Measurements from ENCODE around the gene ATXN1L. TPM values are rescaled to one million over a fixed set of nuclear protein-coding genes. Genes with fewer than 3 reads are reported as not detected.
A peak's percentile ranks its signal among the peaks of the same experiment; 100 is the strongest.
"Not testable (repeated sequence)": the region's sequence is repeated elsewhere in the genome, so short reads cannot be mapped to it uniquely, and the experiment has no call there.

The ATXN1L gene
- total RNA-seq, 5 donors from 2014 or later (not counting 1 experiment from before 2014, with no cell fraction given), result 26.8 to 44.0 (median 29.3) TPM

- H3K36me3 ChIP-seq (ENCODE audit: control insufficient read depth in 2 of 2, extremely low read depth in 1 of 2, insufficient read depth in 1 of 2, low read length in 1 of 2); H3K9me3 ChIP-seq; H3K36me3 Mint-ChIP-seq; DNase-seq; H3K27me3 Mint-ChIP-seq; H3K9me3 Mint-ChIP-seq; ATAC-seq (replicated peaks in 1 of 4); H3K27me3 ChIP-seq (replicated peaks in 1 of 2; ENCODE audit: control insufficient read depth in 2 of 2, extremely low read depth in 1 of 2, insufficient read depth in 2 of 2, low read length in 1 of 2); H3K4me3 ChIP-seq (ENCODE audit: control insufficient read depth in 1 of 2, extremely low read depth in 1 of 2, low read length in 1 of 2): not testable (repeated sequence)
- peaks cover 33 to 37% (median 35%) of the 10 kb centered on the region in 3 donors for H3K4me1 Mint-ChIP-seq
- ChIA-PET POLR2A (interaction anchor here in 1 of 2 donors (0.7 kb wide), 1 partner anchor 72 kb away, joined by 9 read pairs; no protein-coding TSS in a partner anchor), CTCF (interaction anchor here (0.6 to 0.7 kb wide), 3 partner anchors 201 to 1344 kb away, joined by 3 to 4 read pairs (median 3); no protein-coding TSS in a partner anchor)
- Histone ChIP-seq H3K27ac (ENCODE audit: low read length) (peak overlapping the region; percentile 89), H3K4me1 (ENCODE audit: control insufficient read depth in 1 of 2, extremely low read depth in 1 of 2, insufficient read depth in 2 of 2, low read length in 2 of 2) (peaks cover 17 to 38% of the 10 kb centered on the region in 2 experiments)
- H3K4me3 Mint-ChIP-seq, result peak overlapping the region; percentile 41 to 99 (median 94)
- 92% methylated on average over 4 of the region's 11 CpGs for WGBS (ENCODE audit: insufficient coverage)
- H3K27ac Mint-ChIP-seq, result peak overlapping the region; percentile 99 to 100
Observed at GRCh38 chr16:71810155-71810530, 35.6 kb upstream of the ATXN1L start.

GRCh38 chr16:71811261-71811803, 34.4 kb upstream of the ATXN1L start:
- Mint-ChIP-seq H3K9me3 (no peaks in the 10 kb centered on the region), H3K27ac (peak overlapping the region; percentile 71 to 84), H3K4me3 (peak overlapping the region in 1 of 3 donors; percentile 35), H3K4me1 (peaks cover 29 to 35% (median 35%) of the 10 kb centered on the region in 3 donors), H3K27me3 (no peaks in the 10 kb centered on the region), H3K36me3 (peaks cover 6% of the 10 kb centered on the region)
- POLR2A ChIA-PET, result interaction anchor here (0.6 to 0.7 kb wide), 5 partner anchors 27 to 83 kb away, joined by 3 to 8 read pairs (median 4); partner anchors contain the start of gene ZNF821 (in 1 of the 2)
- DNase-seq, result peak in 2 of 35 experiments; percentile 33 to 48
- Histone ChIP-seq H3K27me3 (replicated peaks in 1 of 2; ENCODE audit: control insufficient read depth in 2 of 2, extremely low read depth in 1 of 2, insufficient read depth in 2 of 2, low read length in 1 of 2) (no peaks in the 10 kb centered on the region), H3K27ac (ENCODE audit: low read length) (peak overlapping the region; percentile 4), H3K36me3 (ENCODE audit: control insufficient read depth in 2 of 2, extremely low read depth in 1 of 2, insufficient read depth in 1 of 2, low read length in 1 of 2) (peaks cover 0 to 3% of the 10 kb centered on the region in 2 donors), H3K9me3 (no peaks in the 10 kb centered on the region), H3K4me3 (ENCODE audit: control insufficient read depth in 1 of 2, extremely low read depth in 1 of 2, low read length in 1 of 2) (no peak overlapping the region), H3K4me1 (ENCODE audit: control insufficient read depth in 1 of 2, extremely low read depth in 1 of 2, insufficient read depth in 2 of 2, low read length in 2 of 2) (peaks cover 16 to 28% of the 10 kb centered on the region in 2 experiments)
- ATAC-seq (replicated peaks in 1 of 4), result peak in 1 of 4 experiments; percentile 25
- 29% methylated on average over 1 of the region's 5 CpGs for WGBS (ENCODE audit: insufficient coverage)
- CTCF ChIA-PET, result interaction anchor here in 1 of 2 donors (0.6 to 1.1 kb wide), 4 partner anchors 70 to 234 kb away, joined by 3 to 8 read pairs (median 4); no protein-coding TSS in a partner anchor

- Mint-ChIP-seq H3K27ac (peak overlapping the region in 1 of 2 donors; percentile 65), H3K4me1 (peaks cover 0 to 16% (median 13%) of the 10 kb centered on the region in 3 donors)
- peaks cover 0 to 15% of the 10 kb centered on the region in 2 experiments for H3K4me1 ChIP-seq (ENCODE audit: control insufficient read depth in 1 of 2, extremely low read depth in 1 of 2, insufficient read depth in 2 of 2, low read length in 2 of 2)
- H3K36me3 Mint-ChIP-seq; CTCF ChIA-PET; H3K27ac ChIP-seq (ENCODE audit: low read length); H3K27me3 ChIP-seq (replicated peaks in 1 of 2; ENCODE audit: control insufficient read depth in 2 of 2, extremely low read depth in 1 of 2, insufficient read depth in 2 of 2, low read length in 1 of 2); H3K27me3 Mint-ChIP-seq; H3K36me3 ChIP-seq (ENCODE audit: control insufficient read depth in 2 of 2, extremely low read depth in 1 of 2, insufficient read depth in 1 of 2, low read length in 1 of 2); H3K9me3 ChIP-seq; DNase-seq; H3K4me3 ChIP-seq (ENCODE audit: control insufficient read depth in 1 of 2, extremely low read depth in 1 of 2, low read length in 1 of 2); ATAC-seq (replicated peaks in 1 of 4); H3K4me3 Mint-ChIP-seq; H3K9me3 Mint-ChIP-seq: not testable (repeated sequence)
- 91% methylated on average over 6 of the region's 10 CpGs for WGBS (ENCODE audit: insufficient coverage)
- POLR2A ChIA-PET, result interaction anchor here in 1 of 2 donors (0.6 kb wide), 1 partner anchor 74 kb away, joined by 4 read pairs; no protein-coding TSS in a partner anchor
Observed at GRCh38 chr16:71817155-71817500, 28.6 kb upstream of the ATXN1L start.

GRCh38 chr16:71826533-71827017, 19.2 kb upstream of the ATXN1L start:
- ATAC-seq (replicated peaks in 1 of 4) (no peak), DNase-seq (no peak)
- peaks cover 0 to 7% (median 5%) of the 10 kb centered on the region in 3 donors for H3K4me1 Mint-ChIP-seq
- CTCF ChIA-PET, result interaction anchor here in 1 of 2 donors (0.5 to 0.8 kb wide), 3 partner anchors 22 to 157 kb away, joined by 3 to 9 read pairs (median 3); no protein-coding TSS in a partner anchor
- POLR2A ChIA-PET, result interaction anchor here in 1 of 2 donors (0.6 kb wide), 1 partner anchor 200 kb away, joined by 3 read pairs; no protein-coding TSS in a partner anchor
- H3K4me3 Mint-ChIP-seq, result no peak overlapping the region
- no peaks in the 10 kb centered on the region for H3K9me3 Mint-ChIP-seq
- H3K4me3 ChIP-seq (ENCODE audit: control insufficient read depth in 1 of 2, extremely low read depth in 1 of 2, low read length in 1 of 2), result no peak overlapping the region
- H3K4me1 ChIP-seq (ENCODE audit: control insufficient read depth in 1 of 2, extremely low read depth in 1 of 2, insufficient read depth in 2 of 2, low read length in 2 of 2), result no peaks in the 10 kb centered on the region
- H3K27ac ChIP-seq (ENCODE audit: low read length), result no peak overlapping the region
- H3K27me3 ChIP-seq (replicated peaks in 1 of 2; ENCODE audit: control insufficient read depth in 2 of 2, extremely low read depth in 1 of 2, insufficient read depth in 2 of 2, low read length in 1 of 2), result no peaks in the 10 kb centered on the region
- no peaks in the 10 kb centered on the region for H3K27me3 Mint-ChIP-seq
- no peaks in the 10 kb centered on the region for H3K36me3 ChIP-seq (ENCODE audit: control insufficient read depth in 2 of 2, extremely low read depth in 1 of 2, insufficient read depth in 1 of 2, low read length in 1 of 2)
- no peaks in the 10 kb centered on the region for H3K9me3 ChIP-seq
- H3K36me3 Mint-ChIP-seq, result no peaks in the 10 kb centered on the region
- 76% methylated on average over 5 of the region's 5 CpGs for WGBS (ENCODE audit: insufficient coverage)
- peak overlapping the region; percentile 23 to 52 for H3K27ac Mint-ChIP-seq

GRCh38 chr16:71830359-71830758, 15.4 kb upstream of the ATXN1L start:
- POLR2A ChIA-PET, result interaction anchor here in 1 of 2 donors (0.6 kb wide), 1 partner anchor 153 kb away, joined by 3 read pairs; no protein-coding TSS in a partner anchor
- no peaks in the 10 kb centered on the region for H3K9me3 ChIP-seq
- no CpG with 5 or more reads among the region's 2 CpGs for WGBS (ENCODE audit: insufficient coverage)
- no peaks in the 10 kb centered on the region for H3K36me3 ChIP-seq (ENCODE audit: control insufficient read depth in 2 of 2, extremely low read depth in 1 of 2, insufficient read depth in 1 of 2, low read length in 1 of 2)
- DNase-seq (no peak), ATAC-seq (replicated peaks in 1 of 4) (no peak)
- Mint-ChIP-seq H3K36me3 (no peaks in the 10 kb centered on the region), H3K27ac (no peak overlapping the region), H3K4me3 (no peak overlapping the region), H3K9me3 (no peaks in the 10 kb centered on the region), H3K4me1 (peaks cover 0 to 8% (median 7%) of the 10 kb centered on the region in 3 donors), H3K27me3 (no peaks in the 10 kb centered on the region)
- H3K27me3 ChIP-seq (replicated peaks in 1 of 2; ENCODE audit: control insufficient read depth in 2 of 2, extremely low read depth in 1 of 2, insufficient read depth in 2 of 2, low read length in 1 of 2), result no peaks in the 10 kb centered on the region
- H3K4me1 ChIP-seq (ENCODE audit: control insufficient read depth in 1 of 2, extremely low read depth in 1 of 2, insufficient read depth in 2 of 2, low read length in 2 of 2), result peaks cover 0 to 2% of the 10 kb centered on the region in 2 experiments
- no peak overlapping the region for H3K27ac ChIP-seq (ENCODE audit: low read length)
- CTCF ChIA-PET, result interaction anchor here (0.6 to 1.0 kb wide), 2 partner anchors 52 to 182 kb away, joined by 4 to 5 read pairs; no protein-coding TSS in a partner anchor
- no peak overlapping the region for H3K4me3 ChIP-seq (ENCODE audit: control insufficient read depth in 1 of 2, extremely low read depth in 1 of 2, low read length in 1 of 2)

GRCh38 chr16:71831698-71832097, 14.1 kb upstream of the ATXN1L start:
- H3K9me3 Mint-ChIP-seq; H3K4me1 Mint-ChIP-seq; H3K27me3 Mint-ChIP-seq; H3K36me3 Mint-ChIP-seq; ATAC-seq (replicated peaks in 1 of 4); POLR2A ChIA-PET; H3K27me3 ChIP-seq (replicated peaks in 1 of 2; ENCODE audit: control insufficient read depth in 2 of 2, extremely low read depth in 1 of 2, insufficient read depth in 2 of 2, low read length in 1 of 2); H3K36me3 ChIP-seq (ENCODE audit: control insufficient read depth in 2 of 2, extremely low read depth in 1 of 2, insufficient read depth in 1 of 2, low read length in 1 of 2); DNase-seq; H3K27ac Mint-ChIP-seq; H3K4me3 Mint-ChIP-seq; H3K9me3 ChIP-seq; H3K27ac ChIP-seq (ENCODE audit: low read length); H3K4me3 ChIP-seq (ENCODE audit: control insufficient read depth in 1 of 2, extremely low read depth in 1 of 2, low read length in 1 of 2); H3K4me1 ChIP-seq (ENCODE audit: control insufficient read depth in 1 of 2, extremely low read depth in 1 of 2, insufficient read depth in 2 of 2, low read length in 2 of 2); CTCF ChIA-PET: not testable (repeated sequence)
- 100% methylated on average over 1 of the region's 3 CpGs for WGBS (ENCODE audit: insufficient coverage)

All from T-cell (primary cell).